K562 (cell line): ENCODE measurements around the gene PARD3.

Experiments used
- CBFA2T3 ChIP-seq: fragments of 450-650 bp; IDR thresholded peaks from 2 replicates; pipeline ENCODE4 v1.6.1; 2017
- HSF4 ChIP-seq: fragments of 250-450 bp; sonication (Bioruptor Pico); IDR thresholded peaks from 2 replicates; pipeline ENCODE4 v2.1.2; 2022; ENCODE audit warnings: mild to moderate bottlenecking, moderate library complexity, borderline replicate concordance
- ZSCAN29 ChIP-seq: fragments of 450-650 bp; IDR thresholded peaks from 2 replicates; pipeline ENCODE4 v1.6.1; 2017
- TF ChIP-seq, protein P1 (sequence below): fragments of 450-650 bp; IDR thresholded peaks from 2 replicates; pipeline ENCODE4 v1.6.1; 2016

DNA sequence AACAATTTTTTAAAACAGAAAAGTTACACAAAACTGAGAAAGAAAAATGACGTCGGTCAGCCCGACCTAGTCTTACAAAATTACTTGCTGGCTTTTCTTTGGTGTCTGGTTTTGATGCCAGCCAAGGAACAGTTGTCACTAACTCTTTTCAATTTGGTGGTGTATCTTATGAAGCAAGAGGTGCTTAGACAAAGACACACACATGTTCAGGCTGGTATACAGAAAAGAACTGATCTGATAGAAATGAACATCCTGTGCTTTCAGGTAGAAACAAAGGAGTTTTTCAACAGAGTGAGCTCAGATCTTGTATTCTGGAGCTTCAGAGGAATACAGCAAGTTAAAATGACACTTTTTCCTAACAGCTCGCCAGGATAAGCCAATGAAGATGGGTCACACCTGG, 43.6 kb downstream of the PARD3 start:
- TF ChIP-seq HSF4 (CRISPR knock-in tag) (no peak), ZSCAN29 (no peak), CBFA2T3 (no peak)
- TF ChIP-seq, protein P1, sequence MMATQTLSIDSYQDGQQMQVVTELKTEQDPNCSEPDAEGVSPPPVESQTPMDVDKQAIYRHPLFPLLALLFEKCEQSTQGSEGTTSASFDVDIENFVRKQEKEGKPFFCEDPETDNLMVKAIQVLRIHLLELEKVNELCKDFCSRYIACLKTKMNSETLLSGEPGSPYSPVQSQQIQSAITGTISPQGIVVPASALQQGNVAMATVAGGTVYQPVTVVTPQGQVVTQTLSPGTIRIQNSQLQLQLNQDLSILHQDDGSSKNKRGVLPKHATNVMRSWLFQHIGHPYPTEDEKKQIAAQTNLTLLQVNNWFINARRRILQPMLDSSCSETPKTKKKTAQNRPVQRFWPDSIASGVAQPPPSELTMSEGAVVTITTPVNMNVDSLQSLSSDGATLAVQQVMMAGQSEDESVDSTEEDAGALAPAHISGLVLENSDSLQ = no peak
